Gastrocnemius medialis (tissue), 4 donors: ENCODE results near the gene C20orf202. TPM values are rescaled to one million over a fixed set of nuclear protein-coding genes. Genes with fewer than 3 reads are reported as not detected.
A peak's percentile ranks its signal among the peaks of the same experiment; 100 is the strongest.

ENCODE experiments used
- ATAC-seq, 2 donors: fragments of 150-250 bp; one replicate each; pipeline ENCODE4 v1.9.1; 2016
- DNase-seq, 2 donors: peaks; one replicate each; pipeline ENCODE4 v3.0.0-alpha.2; 2019
- H3K27ac ChIP-seq, 4 donors: fragments of 200-600 bp; sonication (generic); 1 replicate in 1 of 4; 2 replicates in 3 of 4; pipeline ENCODE4 v1.5.1; 2016 to 2018; ENCODE audit warnings: mild to moderate bottlenecking in 2 of 4, moderate library complexity in 1 of 4
- H3K27me3 ChIP-seq, 3 donors: fragments of 200-600 bp; sonication (generic) in 2 of 3; 1 replicate in 1 of 3; 2 replicates in 2 of 3; pipeline versions ENCODE4 v1.5.1 to v1.6.0; 2016 to 2019; ENCODE audit warnings: mild to moderate bottlenecking in 1 of 3, moderate library complexity in 1 of 3
- H3K36me3 ChIP-seq, 2 donors: fragments of 200-600 bp; sonication (generic) in 1 of 2; one replicate each; pipeline ENCODE4 v1.5.1; 2017 to 2018
- H3K4me1 ChIP-seq, 2 donors: fragments of 200-600 bp; sonication (generic) in 1 of 2; one replicate each; pipeline ENCODE4 v1.5.1; 2016 to 2017; ENCODE audit warnings: mild to moderate bottlenecking in 2 of 2
- H3K4me3 ChIP-seq, 4 donors: fragments of 200-600 bp; sonication (generic) in 3 of 4; 1 replicate in 1 of 4; 2 replicates in 3 of 4; pipeline ENCODE4 v1.5.1; 2016 to 2019; ENCODE audit warnings: mild to moderate bottlenecking in 2 of 4
- H3K9me3 ChIP-seq, 3 donors: fragments of 200-600 bp; sonication (generic) in 2 of 3; 1 replicate in 1 of 3; 2 replicates in 2 of 3; pipeline ENCODE4 v1.5.1; 2016 to 2019
- CTCF ChIP-seq, 5 experiments: fragments of 450-650 bp in 3 of 5; fragments of 200-600 bp in 2 of 5; sonication (generic) in 2 of 5; IDR thresholded peaks in 4 of 5; conservative IDR thresholded peaks in 1 of 5; 1 replicate in 4 of 5; 2 replicates in 1 of 5; pipeline ENCODE4 v1.5.1; 2016 to 2019; ENCODE audit warnings: antibody characterized with exemption in 5 of 5, mild to moderate bottlenecking in 3 of 5, moderate library complexity in 3 of 5
- POLR2A ChIP-seq, 2 donors: fragments of 450-650 bp; IDR thresholded peaks; one replicate each; pipeline ENCODE4 v1.6.1; 2017; ENCODE audit warnings: antibody characterized with exemption in 2 of 2, mild to moderate bottlenecking in 2 of 2, moderate library complexity in 2 of 2
- in situ Hi-C, 4 donors: fragments of 200-750 bp; cut with MboI; loops; one replicate each; pipeline versions ENCODE4 v1.15.0 to v1.8.0; 2017; ENCODE audit warnings: low sequenced_read_pairs in 4 of 4
- intact Hi-C: fragments of 100-400 bp; cut with DNase I; formaldehyde crosslinking; loops from one replicate; pipeline ENCODE4 v1.15.1; 2023; ENCODE audit warnings: low total_unique reads
- total RNA-seq, 4 donors: library from RNA; depleted of rRNA; stranded (reverse); fragments of >200 nt; gene quantifications; one replicate each; pipeline versions ENCODE4 v1.1.0 to v1.2.3, GENCODE V29; 2016

The C20orf202 gene
- total RNA-seq, 4 donors from 2014 or later, result 0.24 TPM; not detected in 3

GRCh38 chr20:1184638-1185315, 18.5 kb upstream of the C20orf202 start, which contains the start of gene TMEM74B:
Gene TMEM74B (minus strand): TSS chr20:1184981. CDS start chr20:1183801, 1,180 bp downstream.
- in situ Hi-C loops, result no loop called here
- intact Hi-C loops, result no loop called here

GRCh38 chr20:1185316-1185741, 17.9 kb upstream of the C20orf202 start:
- intact Hi-C loops, result no loop called here
- Histone ChIP-seq H3K4me3 (peak overlapping the region; percentile 50 to 58 (median 56)), H3K36me3 (no peaks in the 10 kb centered on the region), H3K27ac (peak overlapping the region in 2 of 4 donors; percentile 53 to 58), H3K27me3 (peaks cover 11 to 20% (median 11%) of the 10 kb centered on the region in 3 donors), H3K9me3 (no peaks in the 10 kb centered on the region), H3K4me1 (no peaks in the 10 kb centered on the region)
- no peak for TF ChIP-seq POLR2A (IDR thresholded peaks at IDR 0.05)
- peak; percentile 13 to 19 for ATAC-seq
- DNase-seq, result no peak
- in situ Hi-C loops, result no loop called here

More at GRCh38 chr20:1184638-1185315, 18.5 kb upstream of the C20orf202 start, which contains the start of gene TMEM74B:
- H3K27me3 ChIP-seq, result peaks cover 11 to 20% (median 11%) of the 10 kb centered on the region in 3 donors
- ATAC-seq (no peak), DNase-seq (no peak)
- TF ChIP-seq POLR2A (IDR thresholded peaks at IDR 0.05) (no peak), CTCF (IDR thresholded peaks at IDR 0.05 in 4 of 5, conservative IDR thresholded peaks at IDR 0.05 in 1 of 5) (no peak)
- peak within 1 kb of the TSS in 2 of 4 donors; percentile 54 to 58 for H3K27ac ChIP-seq
- H3K4me3 ChIP-seq, result peak within 1 kb of the TSS; percentile 50 to 58 (median 56)
- no peaks in the 10 kb centered on the region for H3K4me1 ChIP-seq
- H3K36me3 ChIP-seq, result no peaks in the 10 kb centered on the region
- no peaks in the 10 kb centered on the region for H3K9me3 ChIP-seq

- peak overlapping the region in 2 of 4 donors; percentile 54 to 58 for H3K27ac ChIP-seq
Observed at GRCh38 chr20:1185790-1186334, 17.4 kb upstream of the C20orf202 start.

DNA sequence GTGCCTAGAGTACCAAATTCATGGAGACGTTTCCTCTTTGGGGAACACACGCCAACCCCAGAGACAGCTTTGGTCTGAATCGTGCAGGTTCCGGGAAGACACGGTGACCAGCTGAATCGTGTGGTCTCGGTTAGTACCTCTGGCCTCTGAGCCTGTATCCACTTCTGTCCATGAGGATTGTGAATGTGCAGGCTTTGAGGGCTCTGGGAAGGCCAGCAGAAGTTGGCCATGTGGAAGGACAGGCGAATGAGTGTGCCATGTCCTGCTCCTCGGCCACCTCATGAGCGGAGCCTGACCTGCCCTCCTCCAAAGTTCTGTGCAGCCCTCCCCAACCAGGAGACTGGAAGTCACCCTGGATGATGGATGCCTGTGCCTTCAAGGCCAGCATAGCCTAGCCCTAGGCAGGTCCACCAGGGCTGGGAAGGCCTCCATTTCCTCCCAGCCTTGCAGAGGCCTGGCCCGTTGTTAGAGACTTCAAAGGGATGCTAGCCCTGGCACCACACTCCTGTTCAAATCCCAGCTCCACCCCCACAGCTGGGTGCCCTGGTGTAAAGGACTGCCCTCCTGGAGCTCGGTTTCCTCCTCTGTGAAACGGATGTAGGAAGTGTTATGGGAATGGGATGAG, 16.8 kb upstream of the C20orf202 start:
- Histone ChIP-seq H3K27me3 (peaks cover 11 to 20% (median 11%) of the 10 kb centered on the region in 3 donors), H3K27ac (peak overlapping the region in 3 of 4 donors; percentile 51 to 58 (median 54))
- intact Hi-C loops, result no loop called here

More at GRCh38 chr20:1185790-1186334, 17.4 kb upstream of the C20orf202 start:
- peak in 4 of 5 experiments; percentile 15 to 56 (median 40) for TF ChIP-seq CTCF (IDR thresholded peaks at IDR 0.05 in 4 of 5, conservative IDR thresholded peaks at IDR 0.05 in 1 of 5)
- TF ChIP-seq POLR2A (IDR thresholded peaks at IDR 0.05), result no peak
- no peaks in the 10 kb centered on the region for H3K9me3 ChIP-seq
- no peaks in the 10 kb centered on the region for H3K36me3 ChIP-seq
- in situ Hi-C loops (no loop called here), intact Hi-C loops (no loop called here)
- no peak for ATAC-seq
- DNase-seq, result no peak
- no peaks in the 10 kb centered on the region for H3K4me1 ChIP-seq
- H3K4me3 ChIP-seq, result peak overlapping the region; percentile 50 to 58 (median 56)
- peaks cover 11 to 20% (median 11%) of the 10 kb centered on the region in 3 donors for H3K27me3 ChIP-seq

More for the DNA sequence above, 16.8 kb upstream of the C20orf202 start:
- TF ChIP-seq CTCF (IDR thresholded peaks at IDR 0.05 in 4 of 5, conservative IDR thresholded peaks at IDR 0.05 in 1 of 5) (no peak), POLR2A (IDR thresholded peaks at IDR 0.05) (no peak)
- DNase-seq (no peak), ATAC-seq (peak in 1 of 2 donors; percentile 20)
- H3K36me3 ChIP-seq, result no peaks in the 10 kb centered on the region
- H3K4me1 ChIP-seq, result no peaks in the 10 kb centered on the region
- H3K9me3 ChIP-seq, result no peaks in the 10 kb centered on the region
- no peak overlapping the region for H3K4me3 ChIP-seq
- in situ Hi-C loops, result no loop called here
